Spleen (tissue), 7 donors: ENCODE data around the gene EDRF1.

Source experiments
- POLR2A ChIP-seq, 3 donors: fragments of 450-650 bp; IDR thresholded peaks; one replicate each; pipeline ENCODE4 v1.5.1; 2017; ENCODE audit warnings: antibody characterized with exemption in 3 of 3, mild to moderate bottlenecking in 1 of 3
- POLR2AphosphoS5 ChIP-seq, 3 donors: sonication (generic); formaldehyde crosslinking; IDR thresholded peaks; one replicate each; pipeline ENCODE4 v1.5.1; 2017; ENCODE audit warnings: antibody characterized with exemption in 3 of 3
- TF ChIP-seq, protein P1 (sequence below), 11 experiments: fragments of 200-600 bp in 7 of 11; fragments of 450-650 bp in 4 of 11; sonication (generic) in 4 of 11; IDR thresholded peaks in 8 of 11; conservative IDR thresholded peaks in 3 of 11; 1 replicate in 7 of 11; 2 replicates in 4 of 11; pipeline versions ENCODE4 v1.4.0 to v1.8.0; 2016 to 2021; ENCODE audit warnings: antibody characterized with exemption in 11 of 11, inconsistent platforms in 4 of 11, mild to moderate bottlenecking in 1 of 11
- donor health status: DM: no; HTN: no; CAD: no; lungs with moderate emphysema.
- donor health status: DM: no; HTN: no; CAD: no.
- donor health status: DM: no; HTN: no; CAD: no.

DNA sequence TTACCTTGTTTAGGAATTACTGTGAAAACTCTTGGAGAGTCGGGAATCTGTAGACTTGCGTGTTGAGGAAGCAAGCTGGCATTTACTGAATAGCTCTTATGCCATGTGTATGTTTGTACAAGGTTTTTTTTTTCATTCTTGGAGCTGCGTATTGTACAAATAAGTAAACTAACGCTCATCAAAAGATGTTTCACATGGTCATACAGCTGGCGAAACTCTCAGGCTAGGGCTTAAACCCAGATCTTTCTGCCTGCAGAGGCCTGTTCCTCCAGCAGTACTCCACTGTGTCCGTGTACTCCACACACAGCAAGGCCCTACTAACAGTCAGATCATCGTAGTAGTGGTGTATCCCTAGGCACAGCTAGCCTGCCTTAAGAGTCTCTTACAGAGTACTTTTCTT, 7.4 kb downstream of the EDRF1 start:
- TF ChIP-seq POLR2A (IDR thresholded peaks at IDR 0.05) (no peak), POLR2AphosphoS5 (IDR thresholded peaks at IDR 0.05) (no peak)
- TF ChIP-seq, protein P1, sequence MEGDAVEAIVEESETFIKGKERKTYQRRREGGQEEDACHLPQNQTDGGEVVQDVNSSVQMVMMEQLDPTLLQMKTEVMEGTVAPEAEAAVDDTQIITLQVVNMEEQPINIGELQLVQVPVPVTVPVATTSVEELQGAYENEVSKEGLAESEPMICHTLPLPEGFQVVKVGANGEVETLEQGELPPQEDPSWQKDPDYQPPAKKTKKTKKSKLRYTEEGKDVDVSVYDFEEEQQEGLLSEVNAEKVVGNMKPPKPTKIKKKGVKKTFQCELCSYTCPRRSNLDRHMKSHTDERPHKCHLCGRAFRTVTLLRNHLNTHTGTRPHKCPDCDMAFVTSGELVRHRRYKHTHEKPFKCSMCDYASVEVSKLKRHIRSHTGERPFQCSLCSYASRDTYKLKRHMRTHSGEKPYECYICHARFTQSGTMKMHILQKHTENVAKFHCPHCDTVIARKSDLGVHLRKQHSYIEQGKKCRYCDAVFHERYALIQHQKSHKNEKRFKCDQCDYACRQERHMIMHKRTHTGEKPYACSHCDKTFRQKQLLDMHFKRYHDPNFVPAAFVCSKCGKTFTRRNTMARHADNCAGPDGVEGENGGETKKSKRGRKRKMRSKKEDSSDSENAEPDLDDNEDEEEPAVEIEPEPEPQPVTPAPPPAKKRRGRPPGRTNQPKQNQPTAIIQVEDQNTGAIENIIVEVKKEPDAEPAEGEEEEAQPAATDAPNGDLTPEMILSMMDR (IDR thresholded peaks at IDR 0.05 in 8 of 11, conservative IDR thresholded peaks at IDR 0.05 in 3 of 11): no peak
